ENCODE measurements around the gene SLC1A1.

The SLC1A1 gene

DNA sequence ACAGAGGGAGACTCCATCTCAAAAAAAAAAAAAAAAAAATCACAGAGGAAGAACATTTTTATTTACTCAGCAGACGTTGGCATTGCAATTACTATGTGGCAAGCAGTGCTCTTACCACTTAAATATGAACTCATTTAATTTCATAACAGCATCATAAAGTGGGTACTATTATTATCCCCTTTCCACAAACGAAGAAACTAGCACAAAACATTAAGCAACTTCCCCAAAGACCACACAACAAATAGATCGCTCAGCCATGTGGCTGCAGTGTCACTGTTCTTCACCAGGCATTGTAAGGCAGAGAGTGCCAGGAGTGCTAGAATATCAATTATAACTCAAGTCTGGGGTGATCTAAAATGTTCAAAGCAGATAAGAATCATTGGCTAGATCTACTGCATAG is 102.0 kb downstream of the SLC1A1 start (continued):
- TF ChIP-seq, protein P1, sequence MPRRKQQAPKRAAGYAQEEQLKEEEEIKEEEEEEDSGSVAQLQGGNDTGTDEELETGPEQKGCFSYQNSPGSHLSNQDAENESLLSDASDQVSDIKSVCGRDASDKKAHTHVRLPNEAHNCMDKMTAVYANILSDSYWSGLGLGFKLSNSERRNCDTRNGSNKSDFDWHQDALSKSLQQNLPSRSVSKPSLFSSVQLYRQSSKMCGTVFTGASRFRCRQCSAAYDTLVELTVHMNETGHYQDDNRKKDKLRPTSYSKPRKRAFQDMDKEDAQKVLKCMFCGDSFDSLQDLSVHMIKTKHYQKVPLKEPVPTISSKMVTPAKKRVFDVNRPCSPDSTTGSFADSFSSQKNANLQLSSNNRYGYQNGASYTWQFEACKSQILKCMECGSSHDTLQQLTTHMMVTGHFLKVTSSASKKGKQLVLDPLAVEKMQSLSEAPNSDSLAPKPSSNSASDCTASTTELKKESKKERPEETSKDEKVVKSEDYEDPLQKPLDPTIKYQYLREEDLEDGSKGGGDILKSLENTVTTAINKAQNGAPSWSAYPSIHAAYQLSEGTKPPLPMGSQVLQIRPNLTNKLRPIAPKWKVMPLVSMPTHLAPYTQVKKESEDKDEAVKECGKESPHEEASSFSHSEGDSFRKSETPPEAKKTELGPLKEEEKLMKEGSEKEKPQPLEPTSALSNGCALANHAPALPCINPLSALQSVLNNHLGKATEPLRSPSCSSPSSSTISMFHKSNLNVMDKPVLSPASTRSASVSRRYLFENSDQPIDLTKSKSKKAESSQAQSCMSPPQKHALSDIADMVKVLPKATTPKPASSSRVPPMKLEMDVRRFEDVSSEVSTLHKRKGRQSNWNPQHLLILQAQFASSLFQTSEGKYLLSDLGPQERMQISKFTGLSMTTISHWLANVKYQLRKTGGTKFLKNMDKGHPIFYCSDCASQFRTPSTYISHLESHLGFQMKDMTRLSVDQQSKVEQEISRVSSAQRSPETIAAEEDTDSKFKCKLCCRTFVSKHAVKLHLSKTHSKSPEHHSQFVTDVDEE (CRISPR knock-in tag; IDR thresholded peaks at IDR 0.05) = no peak
- TF ChIP-seq ZC3H10 (CRISPR knock-in tag; IDR thresholded peaks at IDR 0.05) = no peak

DNA sequence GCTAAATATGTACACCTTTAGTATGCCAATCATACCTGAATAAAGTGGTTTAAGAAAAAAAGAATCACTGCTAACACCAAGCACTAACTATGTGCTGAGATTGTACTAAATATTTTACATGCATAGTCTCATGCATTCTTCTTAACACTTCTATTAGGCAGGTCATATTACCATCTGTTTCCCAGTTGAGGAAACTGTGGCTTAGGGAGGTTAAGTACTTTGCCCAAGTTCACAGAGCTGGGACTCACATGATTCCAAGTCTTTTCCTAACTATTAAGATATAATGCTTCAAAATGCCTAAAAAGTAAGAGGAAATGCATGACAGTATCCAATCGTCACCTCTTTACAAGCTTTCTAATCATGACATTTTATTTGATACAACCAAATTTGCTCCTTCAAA is 102.6 kb downstream of the SLC1A1 start:
- TF ChIP-seq OSR1 (CRISPR knock-in tag; IDR thresholded peaks at IDR 0.05) = no peak
- no peak for TF ChIP-seq ZFP30 (CRISPR knock-in tag; IDR thresholded peaks at IDR 0.05)
- no peak for TF ChIP-seq TCF4 (CRISPR knock-in tag; IDR thresholded peaks at IDR 0.05; ENCODE audit: borderline replicate concordance)
- TF ChIP-seq SNAI2 (CRISPR knock-in tag; IDR thresholded peaks at IDR 0.05) = no peak
- TF ChIP-seq ISL1 (CRISPR knock-in tag; IDR thresholded peaks at IDR 0.05) = no peak
- TF ChIP-seq GLIS3 (CRISPR knock-in tag; IDR thresholded peaks at IDR 0.05) = no peak
- TF ChIP-seq TOX (CRISPR knock-in tag; IDR thresholded peaks at IDR 0.05; ENCODE audit: borderline replicate concordance) = no peak
- TF ChIP-seq ZNF70 (CRISPR knock-in tag; IDR thresholded peaks at IDR 0.05) = no peak
- TF ChIP-seq, protein P2, sequence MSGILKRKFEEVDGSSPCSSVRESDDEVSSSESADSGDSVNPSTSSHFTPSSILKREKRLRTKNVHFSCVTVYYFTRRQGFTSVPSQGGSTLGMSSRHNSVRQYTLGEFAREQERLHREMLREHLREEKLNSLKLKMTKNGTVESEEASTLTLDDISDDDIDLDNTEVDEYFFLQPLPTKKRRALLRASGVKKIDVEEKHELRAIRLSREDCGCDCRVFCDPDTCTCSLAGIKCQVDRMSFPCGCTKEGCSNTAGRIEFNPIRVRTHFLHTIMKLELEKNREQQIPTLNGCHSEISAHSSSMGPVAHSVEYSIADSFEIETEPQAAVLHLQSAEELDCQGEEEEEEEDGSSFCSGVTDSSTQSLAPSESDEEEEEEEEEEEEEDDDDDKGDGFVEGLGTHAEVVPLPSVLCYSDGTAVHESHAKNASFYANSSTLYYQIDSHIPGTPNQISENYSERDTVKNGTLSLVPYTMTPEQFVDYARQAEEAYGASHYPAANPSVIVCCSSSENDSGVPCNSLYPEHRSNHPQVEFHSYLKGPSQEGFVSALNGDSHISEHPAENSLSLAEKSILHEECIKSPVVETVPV (CRISPR knock-in tag; IDR thresholded peaks at IDR 0.05) = no peak
- TF ChIP-seq ESRRG (CRISPR knock-in tag; IDR thresholded peaks at IDR 0.05) = no peak
- TF ChIP-seq, protein P3, sequence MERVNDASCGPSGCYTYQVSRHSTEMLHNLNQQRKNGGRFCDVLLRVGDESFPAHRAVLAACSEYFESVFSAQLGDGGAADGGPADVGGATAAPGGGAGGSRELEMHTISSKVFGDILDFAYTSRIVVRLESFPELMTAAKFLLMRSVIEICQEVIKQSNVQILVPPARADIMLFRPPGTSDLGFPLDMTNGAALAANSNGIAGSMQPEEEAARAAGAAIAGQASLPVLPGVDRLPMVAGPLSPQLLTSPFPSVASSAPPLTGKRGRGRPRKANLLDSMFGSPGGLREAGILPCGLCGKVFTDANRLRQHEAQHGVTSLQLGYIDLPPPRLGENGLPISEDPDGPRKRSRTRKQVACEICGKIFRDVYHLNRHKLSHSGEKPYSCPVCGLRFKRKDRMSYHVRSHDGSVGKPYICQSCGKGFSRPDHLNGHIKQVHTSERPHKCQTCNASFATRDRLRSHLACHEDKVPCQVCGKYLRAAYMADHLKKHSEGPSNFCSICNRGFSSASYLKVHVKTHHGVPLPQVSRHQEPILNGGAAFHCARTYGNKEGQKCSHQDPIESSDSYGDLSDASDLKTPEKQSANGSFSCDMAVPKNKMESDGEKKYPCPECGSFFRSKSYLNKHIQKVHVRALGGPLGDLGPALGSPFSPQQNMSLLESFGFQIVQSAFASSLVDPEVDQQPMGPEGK (CRISPR knock-in tag; IDR thresholded peaks at IDR 0.05; ENCODE audit: borderline replicate concordance) = no peak
- no peak for TF ChIP-seq ZC3H10 (CRISPR knock-in tag; IDR thresholded peaks at IDR 0.05)
- no peak for TF ChIP-seq RARB (CRISPR knock-in tag; IDR thresholded peaks at IDR 0.05)
- TF ChIP-seq, protein P1 (CRISPR knock-in tag; IDR thresholded peaks at IDR 0.05) = no peak
- no peak for TF ChIP-seq ARNTL (CRISPR knock-in tag; IDR thresholded peaks at IDR 0.05; ENCODE audit: borderline replicate concordance, low read depth)
- TF ChIP-seq, protein P4, sequence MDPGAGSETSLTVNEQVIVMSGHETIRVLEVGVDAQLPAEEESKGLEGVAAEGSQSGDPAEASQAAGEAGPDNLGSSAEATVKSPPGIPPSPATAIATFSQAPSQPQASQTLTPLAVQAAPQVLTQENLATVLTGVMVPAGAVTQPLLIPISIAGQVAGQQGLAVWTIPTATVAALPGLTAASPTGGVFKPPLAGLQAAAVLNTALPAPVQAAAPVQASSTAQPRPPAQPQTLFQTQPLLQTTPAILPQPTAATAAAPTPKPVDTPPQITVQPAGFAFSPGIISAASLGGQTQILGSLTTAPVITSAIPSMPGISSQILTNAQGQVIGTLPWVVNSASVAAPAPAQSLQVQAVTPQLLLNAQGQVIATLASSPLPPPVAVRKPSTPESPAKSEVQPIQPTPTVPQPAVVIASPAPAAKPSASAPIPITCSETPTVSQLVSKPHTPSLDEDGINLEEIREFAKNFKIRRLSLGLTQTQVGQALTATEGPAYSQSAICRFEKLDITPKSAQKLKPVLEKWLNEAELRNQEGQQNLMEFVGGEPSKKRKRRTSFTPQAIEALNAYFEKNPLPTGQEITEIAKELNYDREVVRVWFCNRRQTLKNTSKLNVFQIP (CRISPR knock-in tag; IDR thresholded peaks at IDR 0.05; ENCODE audit: borderline replicate concordance, low read depth) = no peak
- TF ChIP-seq BACH2 (CRISPR knock-in tag; IDR thresholded peaks at IDR 0.05; ENCODE audit: borderline replicate concordance) = no peak
- no peak for TF ChIP-seq ZNF565 (CRISPR knock-in tag; conservative IDR thresholded peaks at IDR 0.05; ENCODE audit: low read depth)
- TF ChIP-seq, protein P5, sequence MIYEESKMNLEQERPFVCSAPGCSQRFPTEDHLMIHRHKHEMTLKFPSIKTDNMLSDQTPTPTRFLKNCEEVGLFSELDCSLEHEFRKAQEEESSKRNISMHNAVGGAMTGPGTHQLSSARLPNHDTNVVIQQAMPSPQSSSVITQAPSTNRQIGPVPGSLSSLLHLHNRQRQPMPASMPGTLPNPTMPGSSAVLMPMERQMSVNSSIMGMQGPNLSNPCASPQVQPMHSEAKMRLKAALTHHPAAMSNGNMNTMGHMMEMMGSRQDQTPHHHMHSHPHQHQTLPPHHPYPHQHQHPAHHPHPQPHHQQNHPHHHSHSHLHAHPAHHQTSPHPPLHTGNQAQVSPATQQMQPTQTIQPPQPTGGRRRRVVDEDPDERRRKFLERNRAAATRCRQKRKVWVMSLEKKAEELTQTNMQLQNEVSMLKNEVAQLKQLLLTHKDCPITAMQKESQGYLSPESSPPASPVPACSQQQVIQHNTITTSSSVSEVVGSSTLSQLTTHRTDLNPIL (CRISPR knock-in tag; IDR thresholded peaks at IDR 0.05; ENCODE audit: low read depth) = no peak
- no peak for ATAC-seq

All from SK-N-SH treated with all-trans-retinoic acid at 6 μM for 48 hours (cell line).